ENCODE results near the gene SUGP1.

Gene SUGP1

DNA sequence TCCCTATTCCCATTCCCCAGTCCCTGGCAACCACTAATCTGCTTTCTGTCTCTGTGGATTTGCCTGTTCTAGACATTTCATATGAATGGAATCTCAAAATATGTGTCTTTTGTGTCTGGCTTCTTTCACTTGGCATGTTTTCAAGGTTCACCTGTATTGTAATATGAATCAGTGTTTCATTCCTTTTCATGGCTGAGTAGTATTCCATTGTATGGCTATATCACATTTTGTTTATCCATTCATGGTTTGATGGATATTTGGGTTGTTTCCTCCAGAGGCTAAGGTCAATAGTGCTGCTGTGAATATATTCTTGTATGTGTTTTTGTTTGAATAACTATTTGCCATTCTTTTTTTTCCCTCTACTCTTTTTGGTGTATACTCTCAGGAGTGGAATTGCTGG lies 84.1 kb downstream of the SUGP1 start:
- no peak for DNase-seq (ENCODE audit: low read depth in 1 of 2, low spot score in 1 of 2)

DNA sequence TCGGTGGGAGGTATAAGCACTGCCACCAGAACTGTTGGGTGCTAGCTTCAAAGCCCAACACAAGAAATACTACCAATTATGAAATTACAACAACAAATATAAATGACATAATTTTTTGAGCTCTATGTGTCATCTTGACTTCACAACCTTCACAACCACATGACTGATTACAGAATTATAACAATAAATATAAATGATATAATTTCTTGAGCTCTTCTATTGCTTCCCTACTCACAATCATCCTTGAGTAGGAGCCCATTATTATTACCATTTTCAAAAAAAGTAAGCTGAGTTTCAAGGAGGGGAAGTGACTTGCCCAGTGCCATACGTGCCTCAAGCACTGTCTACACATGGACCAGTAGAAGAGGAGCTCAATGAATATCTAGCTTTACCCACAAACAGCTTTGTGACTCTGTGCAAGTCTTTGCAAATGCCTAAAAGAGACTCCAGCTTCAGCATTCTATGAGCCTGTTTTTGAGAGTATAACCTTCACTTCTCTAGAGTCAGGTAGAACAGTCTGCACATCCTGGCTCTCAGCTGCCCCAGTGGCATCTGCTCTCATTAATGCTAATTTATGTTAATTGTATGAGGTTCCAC lies 86.0 kb downstream of the SUGP1 start:
- DNase-seq (ENCODE audit: low read depth in 1 of 2, low spot score in 1 of 2) = no peak

DNA sequence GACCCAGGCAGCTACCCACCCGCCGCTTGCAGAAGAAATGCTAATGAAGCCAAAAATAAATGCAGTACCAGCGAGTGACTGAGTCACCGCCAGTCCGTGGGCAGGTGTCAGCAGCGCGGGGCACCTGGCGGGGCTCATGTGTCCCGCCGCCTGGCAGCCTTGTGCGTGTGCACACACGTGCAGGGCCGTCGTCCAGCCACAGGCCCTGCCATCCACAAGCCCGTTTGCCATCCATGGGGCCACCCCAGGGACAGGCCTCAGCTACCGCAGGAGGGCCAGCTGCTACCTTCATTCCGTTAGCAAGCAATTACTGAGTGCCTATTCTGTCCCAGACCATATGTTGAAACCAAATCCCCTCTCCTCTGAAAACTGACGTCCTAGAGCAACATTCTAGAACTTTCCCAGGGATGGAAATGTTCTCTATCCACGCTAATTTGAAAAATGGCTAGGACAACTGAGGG lies 88.0 kb downstream of the SUGP1 start:
- DNase-seq (ENCODE audit: low read depth in 1 of 2, low spot score in 1 of 2) = no peak

DNA sequence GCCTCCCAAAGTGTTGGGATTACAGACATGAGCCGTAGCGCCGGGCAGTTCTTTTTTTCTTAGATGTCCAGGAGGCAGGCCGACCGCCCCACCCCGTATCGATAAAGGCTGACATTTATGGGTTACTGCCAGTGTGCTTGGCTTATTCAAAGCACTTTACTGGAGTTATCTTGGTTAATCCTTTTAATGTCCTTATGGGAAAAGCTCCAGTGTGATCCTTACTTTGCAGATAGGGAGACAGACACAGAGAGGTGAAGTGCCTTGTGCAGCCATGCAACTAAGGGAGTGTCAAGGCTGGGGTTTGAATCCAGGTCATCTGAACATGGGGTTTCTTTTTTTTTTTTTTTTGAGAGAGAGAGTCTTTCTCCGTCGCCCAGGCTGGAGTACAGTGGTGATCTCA lies 89.3 kb downstream of the SUGP1 start:
- DNase-seq (ENCODE audit: low read depth in 1 of 2, low spot score in 1 of 2) = no peak

DNA sequence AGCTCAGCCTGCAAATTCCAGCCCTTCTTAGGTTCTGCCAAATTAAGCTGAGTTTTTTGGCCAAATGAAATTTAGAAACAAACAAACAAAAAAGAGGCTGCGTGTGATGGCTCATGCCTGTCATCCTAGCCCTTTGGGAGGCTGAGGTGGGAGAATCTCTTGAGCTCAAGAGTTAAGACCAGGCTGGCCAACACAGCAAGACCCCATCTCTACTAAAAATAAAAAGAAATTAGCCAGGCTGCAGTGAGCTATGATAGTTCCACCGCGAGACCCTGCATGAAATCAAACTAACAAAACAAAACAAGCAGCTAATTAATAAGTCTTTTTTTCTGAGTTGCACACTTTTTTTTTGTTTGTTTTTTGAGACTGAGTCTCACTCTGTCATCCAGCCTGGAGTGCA lies 90.6 kb downstream of the SUGP1 start:
- no peak for DNase-seq (ENCODE audit: low read depth in 1 of 2, low spot score in 1 of 2)

DNA sequence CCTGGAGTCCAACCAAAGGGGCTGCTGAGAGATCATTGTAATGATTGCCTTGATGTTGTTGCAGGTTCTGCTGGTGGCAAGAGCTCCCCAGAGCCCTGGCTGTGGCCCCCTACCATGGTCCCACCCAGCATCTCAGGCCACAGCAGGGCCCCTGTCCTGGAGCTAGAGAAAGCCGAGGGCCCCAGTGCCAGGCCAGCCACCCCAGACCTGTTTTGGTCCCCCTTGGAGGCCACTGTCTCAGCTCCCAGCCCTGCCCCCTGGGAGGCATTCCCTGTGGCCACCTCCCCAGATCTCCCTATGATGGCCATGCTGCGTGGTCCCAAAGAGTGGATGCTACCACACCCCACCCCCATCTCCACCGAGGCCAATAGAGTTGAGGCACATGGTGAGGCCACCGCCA lies 93.1 kb downstream of the SUGP1 start:
- DNase-seq (ENCODE audit: low read depth in 1 of 2, low spot score in 1 of 2) = no peak

DNA sequence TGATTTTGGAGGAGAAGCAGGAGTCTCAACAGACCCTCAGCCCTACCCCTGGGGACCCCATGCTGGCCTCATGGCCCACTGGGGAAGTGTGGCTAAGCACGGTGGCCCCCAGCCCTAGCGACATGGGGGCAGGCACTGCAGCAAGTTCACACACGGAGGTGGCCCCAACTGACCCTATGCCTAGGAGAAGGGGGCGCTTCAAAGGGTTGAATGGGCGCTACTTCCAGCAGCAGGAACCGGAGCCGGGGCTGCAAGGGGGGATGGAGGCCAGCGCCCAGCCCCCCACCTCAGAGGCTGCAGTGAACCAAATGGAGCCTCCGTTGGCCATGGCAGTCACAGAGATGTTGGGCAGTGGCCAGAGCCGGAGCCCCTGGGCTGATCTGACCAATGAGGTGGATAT lies 93.6 kb downstream of the SUGP1 start:
- no peak for DNase-seq (ENCODE audit: low read depth in 1 of 2, low spot score in 1 of 2)

DNA sequence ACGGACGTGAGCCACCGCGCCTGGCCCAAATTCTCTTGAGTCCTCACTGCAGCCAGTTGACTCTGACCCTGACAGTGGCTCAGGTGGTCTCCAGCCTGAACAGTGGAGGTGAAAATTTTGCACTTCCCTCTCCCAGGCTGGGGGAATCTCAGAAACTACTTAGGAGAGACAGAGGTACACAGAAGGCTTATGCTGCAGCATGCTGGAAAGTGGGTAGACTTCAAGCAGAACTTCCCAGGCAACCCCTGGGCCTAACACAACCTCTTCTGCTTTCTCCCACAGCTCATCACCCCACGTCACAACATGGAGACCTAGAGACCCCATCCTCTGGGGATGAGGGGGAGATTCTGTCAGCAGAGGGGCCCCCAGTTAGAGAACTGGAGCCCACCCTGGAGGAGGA lies 94.1 kb downstream of the SUGP1 start:
- DNase-seq (ENCODE audit: low read depth in 1 of 2, low spot score in 1 of 2) = no peak
